Skeletal muscle tissue (tissue), 4 donors: ENCODE data around the gene ZBTB47. TPM values are rescaled to one million over a fixed set of nuclear protein-coding genes. Genes with fewer than 3 reads are reported as not detected.
A peak's percentile ranks its signal among the peaks of the same experiment; 100 is the strongest.

Source experiments
- H3K27ac ChIP-seq: one replicate; pipeline ENCODE4 v1.7.0; 2013; ENCODE audit warnings: mild to moderate bottlenecking, low read depth, low read length, inconsistent platforms
- H3K27me3 ChIP-seq, 3 donors: one replicate each; pipeline ENCODE4 v1.7.0; 2013; ENCODE audit warnings: low read length in 3 of 3; ENCODE audit not compliant: control insufficient read depth in 3 of 3, insufficient read depth in 3 of 3
- H3K36me3 ChIP-seq, 3 donors: one replicate each; pipeline ENCODE4 v1.7.0; 2013; ENCODE audit warnings: low read length in 3 of 3; ENCODE audit not compliant: control insufficient read depth in 3 of 3, insufficient read depth in 3 of 3
- H3K4me1 ChIP-seq, 3 donors: one replicate each; pipeline ENCODE4 v1.7.0; 2013; ENCODE audit warnings: low read length in 3 of 3, mild to moderate bottlenecking in 3 of 3; ENCODE audit not compliant: control insufficient read depth in 3 of 3, insufficient read depth in 3 of 3
- H3K4me3 ChIP-seq, 3 donors: one replicate each; pipeline ENCODE4 v1.7.0; 2013; ENCODE audit warnings: low read length in 3 of 3
- H3K9ac ChIP-seq, 3 donors: one replicate each; pipeline ENCODE4 v1.7.0; 2013; ENCODE audit warnings: low read length in 3 of 3, mild to moderate bottlenecking in 3 of 3, moderate library complexity in 2 of 3, low read depth in 1 of 3
- H3K9me3 ChIP-seq, 3 donors: one replicate each; pipeline ENCODE4 v1.7.0; 2013; ENCODE audit warnings: low read length in 3 of 3; ENCODE audit not compliant: control insufficient read depth in 3 of 3
- total RNA-seq: library from RNA; depleted of rRNA; stranded (reverse); fragments of >200 nt; gene quantifications from one replicate; pipeline ENCODE4 v1.2.3, GENCODE V29; 2014
- donor health status: Osteomylitis.

Gene ZBTB47
- total RNA-seq, 1 donor from 2014 or later = 21.4 TPM

DNA sequence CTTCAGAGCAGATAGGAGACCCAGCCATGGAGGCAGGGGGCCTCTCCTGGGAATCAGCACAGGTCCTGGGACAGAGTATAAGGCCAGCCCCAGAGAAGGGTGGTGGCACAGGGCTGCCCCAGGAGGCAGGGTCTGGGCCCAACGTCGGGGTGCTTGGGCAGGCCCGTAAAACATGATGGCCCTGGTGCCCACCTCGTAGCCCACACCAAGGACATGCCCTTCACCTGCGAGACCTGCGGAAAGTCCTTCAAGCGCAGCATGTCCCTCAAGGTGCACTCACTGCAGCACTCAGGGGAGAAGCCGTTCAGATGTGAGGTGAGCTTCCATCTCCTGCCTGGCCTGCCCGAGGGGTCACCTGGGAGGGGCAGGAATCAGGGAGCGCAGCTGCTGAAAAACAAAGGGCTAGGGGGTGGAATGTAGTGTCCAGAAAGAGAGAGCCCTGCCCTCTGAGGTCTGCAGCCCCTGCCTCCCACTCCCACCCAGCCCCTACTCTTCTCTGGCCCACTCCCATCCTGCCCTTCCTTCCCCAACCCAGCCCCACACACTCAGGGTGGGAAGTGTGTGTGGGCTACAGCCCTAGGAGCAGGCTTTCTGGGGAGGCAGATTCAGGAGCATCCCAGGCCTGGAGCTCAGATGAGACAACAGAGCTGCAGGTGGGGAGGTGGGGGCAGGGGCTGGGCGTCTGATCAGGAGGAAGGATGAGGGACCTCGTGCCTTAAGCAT, 9.5 kb downstream of the ZBTB47 start:
- Histone ChIP-seq H3K9ac (no peak overlapping the region), H3K4me1 (peaks cover 39 to 74% (median 62%) of the 10 kb centered on the region in 3 donors), H3K36me3 (peaks cover 12 to 23% (median 15%) of the 10 kb centered on the region in 3 donors), H3K9me3 (no peaks in the 10 kb centered on the region), H3K4me3 (no peak overlapping the region), H3K27ac (no peak overlapping the region), H3K27me3 (no peaks in the 10 kb centered on the region)

DNA sequence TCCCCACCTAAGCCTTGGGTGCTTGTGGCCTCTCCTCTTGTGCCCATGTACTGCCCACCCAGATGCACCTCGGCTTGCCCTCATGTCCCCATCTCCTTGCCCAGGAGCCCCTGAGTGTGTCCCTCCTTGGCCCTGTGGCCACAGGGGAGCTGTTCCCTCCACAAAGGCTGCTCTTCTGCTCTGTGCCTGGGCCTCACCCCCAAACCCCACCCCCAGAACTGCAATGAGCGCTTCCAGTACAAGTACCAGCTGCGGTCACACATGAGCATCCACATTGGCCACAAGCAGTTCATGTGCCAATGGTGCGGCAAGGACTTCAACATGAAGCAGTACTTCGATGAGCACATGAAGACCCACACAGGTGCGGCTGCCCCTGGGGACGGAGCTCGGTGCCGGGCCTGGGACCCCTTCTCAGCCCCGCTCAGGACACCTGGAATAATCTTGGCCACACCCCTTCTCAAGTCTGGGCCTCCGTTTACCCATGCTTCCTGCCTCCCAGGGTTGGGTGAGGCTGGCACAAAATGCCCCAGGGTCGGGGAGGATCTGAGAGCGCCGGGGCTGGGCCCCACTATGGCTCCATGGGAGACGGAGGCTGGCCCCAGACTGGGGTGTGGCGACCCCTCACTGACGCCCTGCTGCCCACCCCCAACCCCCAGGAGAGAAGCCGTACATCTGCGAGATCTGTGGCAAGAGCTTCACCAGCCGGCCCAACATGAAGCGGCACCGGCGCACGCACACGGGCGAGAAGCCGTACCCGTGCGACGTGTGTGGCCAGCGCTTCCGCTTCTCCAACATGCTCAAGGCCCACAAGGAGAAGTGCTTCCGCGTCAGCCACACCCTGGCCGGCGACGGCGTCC, 10.3 kb downstream of the ZBTB47 start:
- Histone ChIP-seq H3K27ac (no peak overlapping the region), H3K9me3 (no peaks in the 10 kb centered on the region), H3K9ac (no peak overlapping the region), H3K36me3 (peaks cover 8 to 18% (median 9%) of the 10 kb centered on the region in 3 donors), H3K27me3 (no peaks in the 10 kb centered on the region), H3K4me1 (peaks cover 47 to 74% (median 62%) of the 10 kb centered on the region in 3 donors), H3K4me3 (no peak overlapping the region)

DNA sequence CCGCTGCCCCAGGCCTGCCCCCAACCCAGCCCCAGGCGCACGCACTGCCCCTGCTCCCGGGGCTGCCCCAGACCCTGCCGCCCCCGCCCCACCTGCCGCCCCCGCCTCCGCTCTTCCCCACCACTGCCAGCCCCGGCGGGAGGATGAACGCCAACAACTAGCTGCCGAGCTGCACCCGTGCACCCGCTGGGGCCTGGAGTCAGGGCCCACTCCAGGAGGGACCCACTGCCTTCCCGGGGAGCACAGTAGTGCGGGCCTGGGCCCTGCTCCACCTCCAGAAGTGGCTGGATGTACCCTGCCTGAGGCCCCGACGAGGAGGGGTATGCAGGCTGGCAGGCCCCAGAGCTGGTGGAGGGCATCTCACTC, 10.9 kb downstream of the ZBTB47 start:
- H3K9me3 ChIP-seq = no peaks in the 10 kb centered on the region
- H3K27ac ChIP-seq = no peak overlapping the region
- H3K4me1 ChIP-seq = peaks cover 47 to 72% (median 61%) of the 10 kb centered on the region in 3 donors
- peaks cover 6 to 16% (median 9%) of the 10 kb centered on the region in 3 donors for H3K36me3 ChIP-seq
- H3K27me3 ChIP-seq = no peaks in the 10 kb centered on the region
- no peak overlapping the region for H3K9ac ChIP-seq
- H3K4me3 ChIP-seq = no peak overlapping the region

DNA sequence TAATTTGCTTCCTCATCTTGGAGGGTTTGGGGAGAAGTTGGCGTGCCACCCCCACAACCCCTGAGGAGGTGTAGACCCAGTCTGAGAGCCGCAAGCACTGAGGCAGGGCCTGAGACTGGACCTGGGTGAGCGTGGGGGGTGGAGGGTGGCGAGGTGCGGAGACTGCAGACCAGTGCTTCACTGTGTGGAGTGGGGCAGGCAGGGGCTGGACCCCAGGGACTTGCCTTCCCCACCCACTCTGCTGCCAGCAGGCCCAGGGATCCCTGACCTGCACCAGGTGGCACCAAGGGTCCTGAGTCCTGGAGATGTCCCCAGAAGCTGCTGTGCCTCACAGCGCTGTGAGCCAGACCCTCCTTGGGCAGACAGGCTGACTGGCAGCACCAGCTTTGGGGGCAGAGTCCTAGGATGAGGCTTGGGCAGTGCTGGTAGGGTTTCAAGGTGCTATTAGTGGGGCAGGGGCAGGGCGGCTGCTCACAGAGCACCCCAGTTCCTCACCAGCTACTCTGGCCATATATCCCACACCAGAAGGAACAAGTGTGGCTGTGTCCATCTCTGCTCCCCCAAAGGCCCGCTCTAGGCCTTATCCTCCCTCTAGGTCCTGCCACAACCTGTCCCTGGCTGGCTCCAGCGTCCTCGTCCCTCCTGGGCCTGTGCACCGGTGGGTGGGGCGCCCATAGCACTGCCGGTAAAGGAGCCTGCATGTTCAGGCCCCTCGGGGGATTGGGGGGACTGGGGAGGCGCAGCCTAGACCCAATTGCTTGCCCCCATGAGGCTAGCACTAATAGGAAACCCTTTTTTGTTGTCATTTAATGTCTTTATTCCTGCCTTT, 11.8 kb downstream of the ZBTB47 start:
- Histone ChIP-seq H3K4me3 (no peak overlapping the region), H3K9me3 (no peaks in the 10 kb centered on the region), H3K36me3 (peaks cover under 1 to 8% (median 3%) of the 10 kb centered on the region in 3 donors), H3K27ac (peak overlapping the region; percentile 84), H3K4me1 (peaks cover 40 to 64% (median 53%) of the 10 kb centered on the region in 3 donors), H3K9ac (peak overlapping the region in 1 of 3 donors; percentile 62), H3K27me3 (no peaks in the 10 kb centered on the region)

DNA sequence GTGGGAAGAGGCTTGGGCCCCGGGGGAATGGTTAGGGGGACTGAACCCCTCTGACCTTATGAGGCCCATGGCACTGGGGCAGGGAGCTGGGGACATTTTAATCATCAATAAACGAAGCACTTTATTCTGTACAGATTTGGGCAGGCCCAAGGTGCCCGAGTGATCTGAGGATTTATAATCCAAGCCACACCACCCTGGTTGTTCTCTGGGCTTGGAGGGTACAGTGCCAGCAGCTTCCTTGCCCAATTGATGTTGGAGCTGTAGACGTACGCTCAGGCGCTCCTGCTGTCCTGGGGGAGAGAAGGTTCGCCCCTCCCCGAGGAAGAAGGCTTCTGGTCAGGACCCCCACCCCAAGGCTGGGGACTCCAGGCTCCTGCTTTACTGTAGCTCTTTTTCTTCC, 12.5 kb downstream of the ZBTB47 start:
- no peaks in the 10 kb centered on the region for H3K9me3 ChIP-seq
- peak overlapping the region; percentile 84 for H3K27ac ChIP-seq

DNA sequence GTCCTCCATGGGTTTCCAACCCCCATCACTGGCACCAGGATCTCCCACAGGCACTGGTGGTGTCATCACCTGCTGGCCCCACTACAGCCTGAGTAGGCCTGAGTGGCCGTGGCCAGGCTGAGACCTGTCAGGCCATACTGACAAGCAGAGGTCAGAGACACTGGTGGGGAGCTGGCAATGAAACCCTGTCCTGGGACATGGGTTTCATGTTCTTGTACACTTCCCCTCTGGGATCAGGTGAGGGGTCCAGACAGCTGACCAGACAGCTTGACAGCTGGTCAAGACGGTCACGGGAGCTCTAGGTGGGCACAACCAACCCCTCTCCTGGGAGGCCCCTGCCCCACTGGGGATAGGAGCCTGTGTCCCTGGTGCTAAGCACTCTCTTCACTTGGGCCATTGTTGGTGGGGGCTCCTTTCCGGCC, 13.1 kb downstream of the ZBTB47 start:
- H3K27me3 ChIP-seq = no peaks in the 10 kb centered on the region
- peaks cover 31 to 51% (median 44%) of the 10 kb centered on the region in 3 donors for H3K4me1 ChIP-seq
- H3K4me3 ChIP-seq = peak overlapping the region in 1 of 3 donors; percentile 35
- peak overlapping the region; percentile 84 for H3K27ac ChIP-seq
- H3K9me3 ChIP-seq = no peaks in the 10 kb centered on the region
- peaks cover 0 to 4% (median 0%) of the 10 kb centered on the region in 3 donors for H3K36me3 ChIP-seq
- peak overlapping the region; percentile 40 to 62 (median 46) for H3K9ac ChIP-seq

More for the DNA sequence above, 12.5 kb downstream of the ZBTB47 start:
- Histone ChIP-seq H3K9ac (peak overlapping the region in 2 of 3 donors; percentile 40 to 62), H3K27me3 (no peaks in the 10 kb centered on the region), H3K36me3 (peaks cover 0 to 6% (median 3%) of the 10 kb centered on the region in 3 donors), H3K4me3 (peak overlapping the region in 1 of 3 donors; percentile 6), H3K4me1 (peaks cover 35 to 56% (median 46%) of the 10 kb centered on the region in 3 donors)

DNA sequence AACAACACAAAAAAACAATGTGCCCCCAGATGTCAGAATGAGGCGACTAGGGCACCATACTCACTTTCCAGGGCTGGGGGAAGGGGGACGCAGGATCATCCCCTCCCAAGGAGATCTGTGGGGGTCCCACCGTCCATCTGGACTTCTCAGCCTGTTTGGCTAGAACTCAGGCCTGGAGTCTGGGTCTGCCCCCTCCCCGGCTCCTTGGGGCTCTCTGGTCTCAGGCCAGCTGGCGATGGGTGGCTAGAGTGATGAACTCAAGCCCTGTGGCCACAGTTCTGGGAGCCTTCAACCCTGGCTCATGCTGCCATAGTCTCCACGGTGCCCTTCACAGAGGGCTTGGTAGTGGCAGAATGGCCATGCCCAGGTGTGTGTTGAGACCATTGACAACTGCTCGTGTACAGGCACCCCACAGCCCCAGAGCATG, 13.6 kb downstream of the ZBTB47 start:
- Histone ChIP-seq H3K9ac (peak overlapping the region in 2 of 3 donors; percentile 46 to 62), H3K4me3 (no peak overlapping the region), H3K36me3 (peaks cover 0 to 4% (median 0%) of the 10 kb centered on the region in 3 donors), H3K9me3 (no peaks in the 10 kb centered on the region), H3K27me3 (no peaks in the 10 kb centered on the region), H3K4me1 (peaks cover 30 to 46% (median 40%) of the 10 kb centered on the region in 3 donors), H3K27ac (peak overlapping the region; percentile 84)

DNA sequence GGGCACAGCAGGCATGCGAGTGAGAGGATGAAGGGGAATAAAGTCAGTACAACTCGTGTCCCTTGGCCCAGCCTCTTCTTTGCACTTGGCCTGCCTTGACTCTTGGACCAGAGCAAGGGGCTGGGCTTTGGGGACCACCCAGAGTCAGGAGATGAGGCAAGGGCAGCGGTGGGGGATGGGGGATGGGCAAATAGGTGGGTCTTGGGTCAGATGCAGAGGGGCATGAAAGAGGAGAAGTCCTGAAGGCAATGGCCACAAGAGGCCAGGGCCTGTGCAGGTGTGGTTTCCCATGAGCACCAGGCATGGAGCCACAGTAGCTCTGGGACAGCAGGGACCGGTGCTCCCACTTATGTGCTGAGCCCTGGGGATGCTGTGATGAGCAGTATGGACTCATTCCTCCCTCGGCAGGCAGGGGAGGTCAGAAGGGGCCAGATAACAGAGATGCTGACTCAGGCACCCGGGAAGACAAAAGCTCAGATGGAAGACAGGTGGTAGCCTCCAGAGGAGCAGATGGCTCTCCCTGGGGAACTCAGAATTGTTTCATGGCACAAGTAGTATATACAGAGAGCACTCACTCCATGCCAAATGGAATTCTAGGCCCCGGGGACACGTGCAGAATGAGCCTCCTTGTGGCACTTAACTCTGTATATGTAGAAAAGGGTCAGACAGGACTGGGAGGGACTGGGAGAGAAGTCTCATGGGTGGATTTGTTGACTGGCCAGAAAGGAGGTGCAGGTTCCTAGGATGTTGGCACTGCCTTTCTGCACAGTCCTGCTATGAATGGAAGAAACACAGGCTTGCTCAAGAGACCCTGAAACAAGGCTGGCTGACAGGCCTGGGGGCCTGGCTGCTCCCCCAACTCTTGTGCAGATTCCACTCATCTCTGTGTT, 14.3 kb downstream of the ZBTB47 start:
- H3K4me1 ChIP-seq = peaks cover 30 to 43% (median 40%) of the 10 kb centered on the region in 3 donors
- peak overlapping the region; percentile 84 for H3K27ac ChIP-seq

DNA sequence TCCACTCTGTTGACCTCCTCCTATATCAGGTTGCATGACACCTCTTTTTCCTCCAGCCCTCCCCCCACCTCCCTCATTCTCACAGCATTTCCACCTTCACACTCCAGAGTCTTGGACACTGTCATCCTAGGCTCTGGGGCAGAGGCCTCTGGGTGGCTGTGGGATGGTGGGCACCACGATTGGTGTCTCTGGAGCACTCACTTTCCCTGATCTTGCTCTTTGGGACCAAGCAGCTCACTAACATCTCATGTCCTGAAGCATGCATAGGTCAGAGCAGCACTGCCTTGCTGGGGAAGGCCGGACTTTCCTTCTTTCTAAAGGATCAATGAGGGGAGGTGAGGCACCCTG, 14.9 kb downstream of the ZBTB47 start:
- no peak overlapping the region for H3K4me3 ChIP-seq
- H3K9me3 ChIP-seq = no peaks in the 10 kb centered on the region
- H3K9ac ChIP-seq = no peak overlapping the region
- H3K36me3 ChIP-seq = peaks cover 0 to 4% (median 0%) of the 10 kb centered on the region in 3 donors
- H3K27me3 ChIP-seq = no peaks in the 10 kb centered on the region
- peaks cover 30 to 43% (median 40%) of the 10 kb centered on the region in 3 donors for H3K4me1 ChIP-seq
- no peak overlapping the region for H3K27ac ChIP-seq

More for the DNA sequence above, 14.3 kb downstream of the ZBTB47 start:
- no peaks in the 10 kb centered on the region for H3K27me3 ChIP-seq
- no peak overlapping the region for H3K4me3 ChIP-seq
- no peaks in the 10 kb centered on the region for H3K9me3 ChIP-seq
- H3K36me3 ChIP-seq = peaks cover 0 to 4% (median 0%) of the 10 kb centered on the region in 3 donors
- H3K9ac ChIP-seq = peak overlapping the region in 1 of 3 donors; percentile 62
